HG03103 (cell line): ENCODE results near the gene HPCAL1.

ENCODE experiments used
- ATAC-seq: cut with Tn5 transposase; IDR thresholded peaks from one replicate; pipeline ENCODE4 v1.9.1; 2021; ENCODE audit warnings: low read depth; ENCODE audit not compliant: unreplicated experiment

HPCAL1 gene

DNA sequence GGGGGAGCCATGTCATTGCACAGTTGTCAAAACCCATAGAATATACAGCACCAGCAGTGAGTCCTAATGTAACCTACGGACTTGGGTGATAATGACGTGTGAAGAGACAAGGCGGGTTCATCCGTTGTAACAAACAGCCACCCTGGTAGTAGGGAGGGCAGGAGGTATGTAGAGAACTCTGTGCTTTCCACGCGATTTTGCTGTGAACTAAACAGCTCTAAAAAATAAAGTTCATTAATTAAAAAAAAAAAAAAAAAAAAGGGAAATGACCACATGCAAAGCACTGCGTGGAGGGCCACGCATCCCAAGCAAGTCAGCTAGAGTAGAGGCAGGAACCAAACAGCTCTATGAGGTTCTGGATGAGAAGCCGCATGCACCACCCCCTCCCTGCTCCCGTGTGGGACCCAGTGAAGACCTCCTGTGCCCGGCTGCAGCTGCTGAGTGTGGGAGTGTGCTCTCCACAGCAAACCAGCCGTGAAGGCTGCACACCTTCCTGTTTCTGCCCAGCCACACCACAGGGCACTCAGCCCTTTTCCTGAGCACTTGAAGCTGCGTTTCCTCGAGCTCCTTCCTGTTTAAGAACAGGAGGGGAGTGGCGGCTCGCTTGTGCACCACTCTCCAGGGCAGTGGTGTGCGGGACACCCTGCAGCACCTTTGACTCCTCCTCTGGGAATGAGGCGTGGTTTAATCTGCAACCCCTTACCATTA, 79.8 kb downstream of the HPCAL1 start:
- peak; percentile 47 for ATAC-seq

DNA sequence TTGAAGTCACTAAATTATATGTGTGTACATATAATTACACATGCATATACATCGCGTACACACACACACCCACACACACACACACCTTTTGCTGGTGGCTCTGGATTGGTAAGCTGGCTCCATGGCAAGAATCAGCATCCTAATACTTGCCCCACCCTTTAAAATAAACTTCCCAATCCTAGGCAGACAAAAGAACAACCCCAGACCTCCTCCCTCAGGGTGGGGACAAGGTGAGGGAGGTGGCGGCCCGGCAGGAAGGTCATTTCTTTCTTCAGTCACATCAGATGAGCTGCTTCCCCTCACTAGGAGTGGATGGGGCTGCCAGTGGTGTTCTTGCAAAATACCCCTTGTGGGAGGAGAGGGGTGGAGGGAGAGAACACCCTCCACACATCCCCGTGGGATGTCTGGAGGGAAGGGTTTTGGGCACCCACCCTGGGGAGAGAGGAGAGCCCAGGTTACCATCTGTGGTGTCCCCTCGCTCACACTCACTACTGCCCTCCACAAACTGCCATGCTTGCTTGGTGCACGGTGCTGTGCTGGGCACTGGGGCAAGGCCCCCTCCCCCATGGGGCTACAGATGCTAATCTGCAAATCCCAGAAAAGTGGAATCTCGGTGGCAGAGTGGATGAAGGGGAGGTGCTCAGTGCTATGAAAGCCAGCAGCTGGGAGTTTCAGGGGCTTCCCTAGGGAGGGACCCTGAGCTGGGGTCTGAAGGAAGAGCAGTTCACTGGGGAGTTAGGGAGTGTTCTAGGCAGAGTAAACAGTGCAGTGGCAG, 81.4 kb downstream of the HPCAL1 start:
- ATAC-seq: no peak

DNA sequence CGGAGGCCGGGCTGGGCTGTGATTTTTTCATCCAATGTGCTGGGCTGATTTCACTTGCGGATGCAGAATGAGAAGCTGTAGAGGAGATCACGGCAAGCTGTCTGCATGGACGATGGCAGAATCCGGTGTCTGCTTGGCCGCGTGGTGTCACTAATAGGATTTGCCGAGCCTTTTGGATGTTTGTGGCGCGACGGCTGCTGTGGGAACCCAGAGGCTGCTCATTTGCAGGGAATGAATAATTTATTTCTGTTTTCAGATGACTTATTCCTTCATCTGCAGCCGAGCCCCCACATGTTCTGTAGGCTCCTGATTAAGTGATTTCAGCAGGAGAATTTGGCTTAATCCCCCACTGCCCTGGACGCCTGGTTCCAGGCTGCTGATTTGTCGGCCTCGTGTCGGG, 82.8 kb downstream of the HPCAL1 start:
- ATAC-seq: no peak

DNA sequence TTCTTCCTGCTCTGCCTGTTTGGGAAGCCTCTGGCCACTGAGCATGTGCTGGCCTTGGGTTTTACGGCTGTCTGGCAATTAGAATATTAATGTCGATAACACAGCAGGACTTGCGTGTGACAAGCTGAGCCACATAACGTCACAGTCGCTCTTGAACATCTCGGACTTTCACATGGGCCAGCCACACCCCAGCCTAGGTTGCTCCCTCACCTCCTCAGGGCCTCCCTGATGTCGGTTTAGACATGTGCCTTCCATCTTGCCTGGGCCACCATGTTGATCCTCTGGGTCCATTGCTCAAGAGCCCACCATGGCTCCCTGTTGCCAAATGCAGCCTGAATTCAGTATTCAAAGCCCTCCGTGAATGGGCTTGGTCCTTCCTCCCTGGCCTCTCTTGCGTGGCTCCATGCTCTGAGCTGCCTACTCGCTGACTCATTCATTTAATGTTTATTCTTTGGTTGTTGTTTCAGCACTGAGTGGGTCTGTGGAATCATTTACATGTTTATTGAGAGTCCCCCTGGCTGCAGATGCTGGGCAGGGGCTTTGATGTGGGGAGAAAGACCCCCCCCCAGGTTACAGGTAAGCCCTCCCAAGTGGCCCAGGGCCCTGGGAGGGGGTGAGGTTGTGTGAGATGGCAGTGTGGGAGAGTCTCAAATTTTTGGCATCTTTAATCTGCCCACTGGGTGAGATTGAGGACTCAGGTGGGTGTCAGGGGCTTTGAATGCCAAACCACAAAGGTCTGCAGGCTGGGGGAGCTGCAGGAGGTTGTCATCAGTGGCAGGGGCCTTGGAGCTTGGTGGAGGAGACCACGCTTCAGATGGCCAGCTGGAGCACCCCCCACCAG, 83.4 kb downstream of the HPCAL1 start:
- no peak for ATAC-seq

DNA sequence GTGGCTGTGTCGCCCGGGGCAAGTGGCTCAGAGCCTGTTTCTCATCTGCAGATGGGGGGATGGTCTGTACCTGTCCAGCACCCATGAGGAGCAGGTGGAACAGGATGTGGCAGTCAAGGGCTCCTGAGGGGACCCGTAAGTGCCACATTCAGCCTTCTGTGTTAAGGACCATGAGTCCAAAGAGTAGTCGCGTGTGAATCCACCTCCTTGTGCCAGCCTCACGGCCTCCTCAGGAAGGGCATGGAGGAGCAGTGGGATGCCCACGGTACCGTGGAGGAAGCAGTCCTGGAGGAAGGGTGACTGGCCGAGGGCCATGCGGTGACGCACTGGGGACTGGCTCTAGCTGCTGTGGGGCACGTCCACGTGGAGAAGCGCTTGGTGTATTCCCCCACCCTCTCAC, 84.3 kb downstream of the HPCAL1 start:
- no peak for ATAC-seq

DNA sequence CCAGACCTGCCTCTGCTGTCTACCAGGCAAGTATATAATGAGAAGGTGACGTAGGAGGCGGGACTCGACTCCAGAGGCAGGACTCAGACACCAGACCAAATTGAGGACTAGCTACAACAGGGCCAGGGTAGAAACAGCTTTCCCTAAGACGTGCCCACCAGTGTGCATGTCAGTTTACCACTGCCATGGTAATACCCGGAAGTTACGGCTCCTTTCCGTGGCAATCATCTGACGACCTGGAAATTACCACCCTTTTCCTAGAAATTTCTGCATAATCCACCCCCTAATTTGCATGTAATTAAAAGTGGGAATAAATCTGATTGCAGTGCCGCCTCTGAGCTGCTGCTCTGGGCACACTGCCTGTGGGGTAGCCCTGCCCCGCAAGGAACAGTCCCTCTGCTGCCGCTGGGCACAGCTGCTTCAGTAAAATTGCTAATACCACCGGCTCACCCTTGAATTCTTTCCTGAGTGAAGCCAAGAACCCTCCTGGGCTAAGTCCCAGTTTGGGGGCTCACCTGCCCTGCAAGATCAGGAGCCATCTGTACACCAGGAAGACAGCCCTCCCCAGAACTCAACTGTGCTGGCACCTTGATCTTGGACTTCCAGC, 86.4 kb downstream of the HPCAL1 start:
- ATAC-seq: no peak

DNA sequence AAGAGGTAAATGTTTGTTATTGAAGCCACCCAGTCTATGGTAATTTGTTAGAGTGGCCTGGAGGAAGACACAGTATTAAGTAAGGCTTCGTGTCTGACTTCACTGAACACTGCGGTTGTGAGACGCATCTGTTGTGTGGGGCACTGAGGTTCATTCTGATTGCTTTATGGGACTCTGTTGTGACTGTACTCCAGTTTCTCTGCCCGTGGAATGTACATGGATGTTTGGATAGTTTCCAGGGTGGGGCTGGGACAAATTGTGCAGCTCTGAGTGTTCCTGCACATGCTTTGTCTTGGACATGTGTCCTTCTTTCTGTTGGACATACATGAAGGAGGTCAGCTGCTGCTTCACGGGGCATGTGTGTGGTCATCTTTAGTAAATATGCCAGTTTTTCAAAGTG, 86.9 kb downstream of the HPCAL1 start:
- no peak for ATAC-seq

- ATAC-seq: no peak
These were observed 87.7 kb downstream of the HPCAL1 start for GRCh38 chr2:10390369-10390801.

DNA sequence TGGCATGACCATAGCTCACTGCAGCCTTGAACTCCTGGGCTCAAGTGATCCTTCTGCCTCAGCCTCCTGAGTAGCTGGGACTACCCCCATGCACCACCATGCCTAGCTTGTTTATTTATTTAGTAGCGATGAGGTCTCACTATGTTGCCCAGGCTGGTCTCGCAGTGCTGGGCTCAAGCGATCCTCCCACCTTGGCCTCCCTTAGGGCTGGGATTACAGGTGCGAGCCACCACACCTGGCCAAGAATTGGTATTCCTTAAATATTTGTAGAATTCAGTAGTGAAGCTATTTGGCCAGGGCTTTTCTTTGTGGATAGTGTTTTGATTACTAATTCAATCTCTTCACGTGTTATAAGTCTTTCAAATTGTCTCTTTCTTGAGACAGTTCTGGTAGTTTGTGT, 89.4 kb downstream of the HPCAL1 start:
- ATAC-seq: no peak

DNA sequence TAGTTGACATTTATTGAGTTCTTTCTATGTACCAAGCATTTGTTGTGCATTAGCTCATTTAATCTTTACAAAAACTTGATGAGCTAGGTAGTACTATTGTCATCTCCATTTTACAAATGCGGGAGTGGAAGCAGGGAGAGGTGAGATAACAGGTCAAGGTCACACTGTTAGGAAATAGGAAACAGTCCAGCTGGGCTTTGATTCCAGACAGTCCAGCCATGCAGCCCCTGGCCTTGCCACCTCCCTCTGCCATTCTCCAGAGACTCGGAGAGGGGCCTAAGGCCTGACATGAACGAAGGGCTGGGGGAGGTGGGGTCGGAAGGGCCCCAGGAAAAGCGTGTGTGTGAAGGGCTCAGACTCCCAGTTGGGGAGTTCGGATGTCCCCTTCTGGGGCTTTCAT, 89.8 kb downstream of the HPCAL1 start:
- ATAC-seq: no peak

DNA sequence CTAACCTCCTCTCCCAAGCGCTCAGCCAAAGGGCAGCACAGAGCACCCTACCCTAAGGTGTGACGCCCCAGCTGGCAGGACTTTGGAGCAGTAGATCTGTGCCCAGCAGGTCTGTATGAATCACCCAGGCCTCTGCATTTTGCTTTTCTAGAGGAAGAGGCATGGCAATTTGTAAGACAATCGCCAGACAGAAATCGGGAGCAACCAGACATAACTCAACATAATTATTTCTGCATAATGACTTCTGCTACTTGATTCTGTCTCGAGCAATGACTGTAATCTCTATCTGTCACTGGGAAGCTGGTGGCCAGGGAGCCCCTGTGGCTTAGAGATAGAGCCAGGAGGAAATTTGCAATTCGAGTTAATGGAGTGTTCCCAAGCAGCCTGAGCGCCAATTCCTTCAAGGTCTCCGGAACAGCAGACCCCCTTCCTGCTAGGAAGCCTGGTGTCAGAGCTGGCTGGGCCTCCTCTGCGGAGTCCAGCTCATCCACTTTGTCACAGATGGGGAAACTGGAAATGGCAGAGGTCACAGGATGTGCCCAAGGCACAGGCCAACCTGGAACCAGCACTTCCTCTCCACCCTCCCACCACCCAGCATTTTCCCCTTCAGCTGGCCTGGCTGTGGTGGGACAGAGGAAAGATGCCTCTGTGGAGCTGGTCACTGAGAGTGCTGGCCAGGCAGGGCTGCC, 90.4 kb downstream of the HPCAL1 start:
- no peak for ATAC-seq

DNA sequence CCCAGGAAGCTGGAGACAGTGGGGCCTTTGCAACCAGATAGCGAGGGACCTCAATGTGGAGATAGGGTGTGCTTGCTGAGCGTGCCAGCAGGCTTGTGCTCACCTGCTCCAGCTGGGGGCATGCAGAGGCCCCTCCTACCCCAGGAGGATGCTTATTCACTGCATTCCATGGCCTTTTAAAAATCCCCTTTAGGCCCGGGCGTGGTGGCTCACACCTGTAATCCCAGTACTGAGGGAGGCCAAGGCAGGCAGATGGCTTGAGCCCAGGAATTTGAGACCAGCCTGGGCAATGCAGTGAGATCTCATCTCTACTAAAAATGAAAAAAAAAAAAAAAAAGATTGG, 90.9 kb downstream of the HPCAL1 start:
- no peak for ATAC-seq

GRCh38 chr2:10395893-10396292, 93.2 kb downstream of the HPCAL1 start:
- ATAC-seq: no peak

GRCh38 chr2:10396464-10396863, 93.8 kb downstream of the HPCAL1 start:
- no peak for ATAC-seq

DNA sequence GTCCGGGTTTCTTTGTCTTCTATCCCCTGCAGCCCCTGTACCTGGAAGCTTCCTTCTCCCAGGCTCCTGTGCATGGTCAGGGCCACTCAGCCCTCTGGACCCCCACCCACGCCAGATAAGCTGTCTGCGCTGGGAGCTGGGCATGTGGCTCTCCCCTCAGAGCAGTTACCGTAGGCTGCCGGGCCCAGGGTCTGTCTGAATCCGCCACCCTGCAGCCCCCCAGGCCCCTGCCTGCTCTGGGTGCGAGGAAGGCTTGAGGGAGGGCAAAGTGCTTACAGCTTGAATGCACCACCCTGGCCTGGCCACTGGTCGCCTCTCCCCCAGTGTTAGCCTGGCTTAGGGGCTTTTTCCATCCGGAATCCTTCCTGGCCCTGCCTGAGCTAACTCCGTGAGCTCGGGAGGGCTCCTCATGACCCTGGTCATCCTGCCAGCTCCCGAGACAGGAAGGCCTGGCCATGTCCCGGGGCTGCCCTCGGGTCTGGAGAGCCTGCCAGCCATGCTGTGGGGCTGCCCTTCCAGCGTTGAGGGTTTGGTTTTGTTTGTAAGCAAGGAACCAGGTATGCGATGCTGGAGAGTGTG, 94.7 kb downstream of the HPCAL1 start:
- ATAC-seq: no peak

DNA sequence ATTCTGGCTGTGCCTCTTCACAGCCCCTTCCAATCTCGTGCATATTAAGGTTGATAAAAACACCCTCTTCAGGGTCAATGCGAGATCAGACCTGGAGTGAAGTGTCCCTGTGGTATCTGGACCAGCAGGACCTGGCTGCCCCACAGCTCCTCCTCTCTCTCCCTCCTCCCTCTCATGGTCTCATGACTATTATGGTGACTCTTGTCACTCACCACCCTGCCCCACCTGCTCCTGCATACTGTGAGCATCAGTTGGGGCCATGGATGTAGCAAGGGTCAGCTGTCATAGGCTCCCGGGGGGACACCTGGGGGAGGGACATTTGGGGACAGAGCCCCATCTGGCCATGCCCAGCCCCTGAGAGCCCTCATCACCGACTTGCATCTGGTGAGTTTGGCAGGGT, 95.2 kb downstream of the HPCAL1 start:
- ATAC-seq: no peak

DNA sequence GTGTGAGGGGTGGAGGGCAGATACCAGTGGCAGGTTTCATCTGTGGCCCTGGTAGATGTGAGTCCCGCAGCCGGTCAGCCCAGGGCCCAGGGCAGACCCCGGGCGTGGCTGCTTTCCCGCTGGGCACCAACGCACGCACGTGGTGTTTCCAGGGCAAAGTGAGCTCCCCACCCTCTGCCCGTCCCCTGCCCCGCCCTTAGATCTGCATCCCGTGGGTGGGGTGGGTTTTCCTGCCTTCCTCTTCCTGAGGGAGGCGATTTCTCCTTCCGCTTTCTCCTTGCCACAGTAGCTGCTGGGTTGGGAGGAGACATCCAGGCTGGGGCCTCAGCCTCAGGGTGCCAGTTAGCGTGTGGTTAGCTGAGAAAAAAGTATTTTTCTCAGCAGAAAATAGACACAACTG, 95.8 kb downstream of the HPCAL1 start:
- no peak for ATAC-seq

GRCh38 chr2:10399358-10399757, 96.7 kb downstream of the HPCAL1 start:
- no peak for ATAC-seq

DNA sequence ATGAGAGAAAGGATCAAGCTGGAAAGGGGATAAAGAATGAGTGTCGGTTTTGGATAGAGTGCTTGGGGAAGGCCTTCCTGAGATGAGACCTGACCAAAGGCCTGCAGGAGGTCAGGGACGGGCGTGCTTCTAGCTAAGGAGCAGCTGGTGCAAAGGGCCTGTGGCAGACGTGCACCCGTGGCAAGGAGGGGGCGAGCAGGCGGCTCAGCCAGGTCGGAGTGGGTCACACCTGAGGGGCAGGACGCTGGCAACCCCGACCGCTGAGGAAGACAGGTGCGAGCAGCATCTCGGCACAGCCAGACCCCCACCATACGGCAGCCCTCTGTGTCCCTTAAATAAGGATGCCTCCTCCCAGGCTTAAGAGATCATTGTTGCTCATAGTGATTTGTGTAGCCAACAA, 97.3 kb downstream of the HPCAL1 start:
- ATAC-seq: no peak

GRCh38 chr2:10400568-10400977, 97.9 kb downstream of the HPCAL1 start:
- ATAC-seq: no peak
